22Rv1 (cell line): ENCODE measurements around the gene SUGP2.
A peak's percentile ranks its signal among the peaks of the same experiment; 100 is the strongest.
"Not testable (repeated sequence)": the region's sequence is repeated elsewhere in the genome, so short reads cannot be mapped to it uniquely, and the experiment has no call there.

ENCODE experiments used
- H3K27ac ChIP-seq: fragments of 450-650 bp; 2 replicates; pipeline ENCODE4 v1.5.1; 2017
- CTCF ChIP-seq: fragments of 450-650 bp; IDR thresholded peaks from 2 replicates; pipeline ENCODE4 v1.5.1; 2017; ENCODE audit warnings: mild to moderate bottlenecking
- ZFX ChIP-seq: fragments of 450-650 bp; IDR thresholded peaks from 2 replicates; pipeline ENCODE4 v1.6.1; 2017; ENCODE audit warnings: antibody characterized with exemption, borderline replicate concordance

Gene SUGP2

GRCh38 chr19:18961767-18962620 lies 71.3 kb downstream of the SUGP2 start:
- H3K27ac ChIP-seq = no peak overlapping the region
- TF ChIP-seq ZFX = no peak
- TF ChIP-seq CTCF = peak; percentile 27

GRCh38 chr19:18960370-18960769 lies 72.9 kb downstream of the SUGP2 start:
- TF ChIP-seq CTCF (no peak), ZFX (no peak)
- no peak overlapping the region for H3K27ac ChIP-seq

GRCh38 chr19:18955042-18955441 lies 78.3 kb downstream of the SUGP2 start:
- TF ChIP-seq ZFX (no peak), CTCF (no peak)
- H3K27ac ChIP-seq = no peak overlapping the region

GRCh38 chr19:18954094-18954493 lies 79.2 kb downstream of the SUGP2 start:
- TF ChIP-seq CTCF (no peak), ZFX (no peak)
- H3K27ac ChIP-seq = no peak overlapping the region

GRCh38 chr19:18952364-18953003 lies 80.8 kb downstream of the SUGP2 start:
- not testable (repeated sequence) for H3K27ac ChIP-seq

GRCh38 chr19:18951721-18952281 lies 81.5 kb downstream of the SUGP2 start:
- no peak for TF ChIP-seq CTCF
- no peak for TF ChIP-seq ZFX
- H3K27ac ChIP-seq = no peak overlapping the region

- TF ChIP-seq CTCF (no peak), ZFX (no peak)
- H3K27ac ChIP-seq = no peak overlapping the region
These were observed 83.5 kb downstream of the SUGP2 start for GRCh38 chr19:18949858-18950257.
